GM23248 (cell line): Measurements from ENCODE around the gene GALNT8.

Source experiments
- EZH2 ChIP-seq: fragments of 200-600 bp; sonication (generic); IDR thresholded peaks from 2 replicates; pipeline ENCODE4 v1.6.1; 2018; ENCODE audit warnings: antibody characterized with exemption, mild to moderate bottlenecking; ENCODE audit not compliant: insufficient read depth, poor library complexity, severe bottlenecking
- EZH2phosphoT487 ChIP-seq: fragments of 200-600 bp; sonication (generic); IDR thresholded peaks from 2 replicates; pipeline ENCODE4 v1.6.1; 2018; ENCODE audit warnings: antibody characterized with exemption, moderate library complexity, mild to moderate bottlenecking, low read depth; ENCODE audit not compliant: insufficient read depth

DNA sequence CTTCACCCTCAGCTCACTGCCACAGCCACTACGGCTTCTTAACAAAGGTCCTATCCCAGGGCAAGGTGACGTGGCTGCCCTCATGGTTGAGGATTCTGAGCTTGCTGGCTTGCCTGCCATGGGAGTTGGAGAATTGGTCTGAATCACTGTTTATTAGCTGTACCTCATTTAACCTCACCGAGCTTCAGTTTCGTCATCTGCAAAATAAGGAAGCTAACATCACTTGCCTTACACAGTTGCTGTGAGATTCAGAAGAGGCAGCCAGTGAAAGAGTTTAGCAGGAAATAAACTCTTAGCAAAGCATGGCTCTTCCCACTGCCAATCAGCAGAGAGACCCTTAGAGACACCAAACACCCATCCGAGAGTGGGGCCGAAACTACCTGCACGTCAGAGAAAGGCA, 99.5 kb downstream of the GALNT8 start:
- no peak for TF ChIP-seq EZH2phosphoT487
- no peak for TF ChIP-seq EZH2
